NCI-H1694 treated with DMSO at 0.1 percent for 48 hours (cell line): ENCODE data around the gene ZFHX3.

Experiments used
- DNase-seq: peaks from one replicate; lab custom pipeline; 2025; lab: John Stamatoyannopoulos, UW

Gene ZFHX3

DNA sequence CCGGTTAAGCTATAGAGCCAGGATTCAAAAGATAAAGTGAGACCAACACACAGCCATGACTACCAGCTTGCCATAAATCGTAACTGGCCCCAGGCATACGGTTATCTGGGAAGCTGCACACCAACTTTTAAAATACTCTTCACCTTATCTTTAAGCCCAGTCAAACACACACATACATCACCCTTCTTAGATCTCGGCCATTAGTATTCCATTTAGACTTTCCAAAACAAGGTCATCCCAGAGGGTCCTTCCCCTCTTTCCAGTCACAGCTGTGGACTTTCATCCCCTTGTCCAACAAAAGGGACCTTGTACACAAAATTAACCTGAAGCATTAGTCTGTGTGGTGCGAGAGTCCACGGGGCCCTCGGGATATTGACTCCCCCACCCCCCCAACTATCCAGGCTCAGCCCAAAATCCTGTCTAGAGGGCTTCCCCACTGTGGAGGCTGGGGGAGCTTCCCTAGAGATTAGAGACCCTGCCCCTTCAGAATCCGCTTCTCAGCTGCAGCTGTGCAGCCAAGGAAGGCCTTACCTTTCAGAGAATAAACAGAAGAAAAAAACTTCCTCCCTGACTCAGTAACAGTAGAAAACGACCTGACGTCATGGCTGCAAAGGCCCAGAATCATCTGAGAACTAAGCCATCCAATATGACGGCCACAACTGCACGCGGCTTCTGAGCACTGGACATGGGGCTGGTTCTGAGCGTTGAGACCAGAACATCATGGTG, 9.9 kb downstream of the ZFHX3 start:
- DNase-seq, result no peak

DNA sequence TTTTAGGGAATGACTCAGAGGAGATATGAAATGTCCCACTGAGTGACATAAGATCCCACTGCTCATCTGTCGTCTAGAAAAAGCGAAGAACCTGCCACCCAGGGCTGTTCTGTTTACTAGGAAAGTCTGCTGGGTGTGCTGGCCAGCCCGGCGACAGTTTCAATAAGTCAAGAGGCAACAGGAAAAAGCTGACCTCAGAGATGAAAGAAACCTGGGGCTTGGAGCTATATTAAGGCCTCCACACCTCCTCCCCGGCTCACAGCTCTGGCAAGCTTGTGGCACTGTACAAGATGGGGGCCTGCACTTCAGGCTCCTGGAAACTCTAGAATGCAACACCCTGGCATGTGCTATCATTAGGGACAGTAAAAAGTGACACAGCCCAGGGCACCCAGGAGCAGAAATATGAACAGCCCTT, 10.6 kb downstream of the ZFHX3 start:
- no peak for DNase-seq

DNA sequence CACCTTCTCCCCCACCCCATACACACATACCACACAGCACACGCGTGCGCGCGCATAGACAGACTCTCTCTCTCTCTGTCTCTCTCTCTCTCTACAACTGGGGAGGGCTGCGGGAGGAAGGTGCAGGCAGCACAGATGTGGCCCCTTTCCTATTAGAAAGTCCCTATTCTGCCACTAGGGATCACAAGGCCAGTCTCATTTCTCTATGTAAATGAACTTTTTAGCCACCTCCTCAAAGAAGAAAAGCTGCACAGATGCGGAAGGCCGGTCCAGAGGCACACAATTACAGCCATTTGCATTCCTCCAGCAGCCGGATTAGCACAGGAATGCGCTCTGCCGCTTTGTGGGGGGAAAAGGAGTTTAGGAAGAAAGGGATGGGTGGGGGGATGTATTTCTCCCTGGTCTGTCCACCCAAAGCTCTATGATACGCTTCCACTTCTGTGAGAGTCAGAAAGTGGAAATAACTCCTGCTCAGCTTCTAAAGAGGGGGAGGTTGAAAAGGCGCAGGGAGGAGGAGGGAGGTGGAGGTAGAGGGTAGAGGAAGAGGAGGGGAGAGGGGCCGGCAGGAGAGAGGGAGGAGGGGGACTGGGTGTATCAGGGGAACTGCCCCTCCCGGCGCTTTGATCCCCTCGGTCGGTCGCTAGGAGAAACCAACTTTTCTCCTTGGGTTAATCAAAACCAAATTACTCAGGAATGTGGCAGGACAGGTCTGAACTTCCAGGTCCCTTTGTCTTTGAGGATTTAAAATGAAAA, 11.7 kb downstream of the ZFHX3 start:
- DNase-seq, result no peak

DNA sequence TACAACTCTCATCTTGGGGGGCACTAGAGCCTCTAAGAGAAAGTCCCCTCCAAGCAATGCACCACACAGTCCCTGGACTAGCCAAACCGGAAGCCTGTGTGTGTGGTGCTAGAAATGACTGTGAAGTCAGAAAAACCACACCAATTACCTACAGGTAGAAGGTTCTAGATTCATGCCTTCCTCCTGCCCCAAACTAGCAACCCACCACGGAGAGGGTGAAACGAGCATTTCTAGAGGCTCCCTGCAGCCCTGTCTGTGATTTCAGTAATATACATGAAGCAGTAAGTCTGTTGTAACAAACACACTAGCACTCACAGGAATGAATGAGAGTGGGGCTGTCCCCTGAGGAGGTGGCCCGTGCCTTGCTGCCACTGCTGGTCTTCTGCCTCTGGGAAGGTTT, 13.6 kb downstream of the ZFHX3 start:
- no peak for DNase-seq

DNA sequence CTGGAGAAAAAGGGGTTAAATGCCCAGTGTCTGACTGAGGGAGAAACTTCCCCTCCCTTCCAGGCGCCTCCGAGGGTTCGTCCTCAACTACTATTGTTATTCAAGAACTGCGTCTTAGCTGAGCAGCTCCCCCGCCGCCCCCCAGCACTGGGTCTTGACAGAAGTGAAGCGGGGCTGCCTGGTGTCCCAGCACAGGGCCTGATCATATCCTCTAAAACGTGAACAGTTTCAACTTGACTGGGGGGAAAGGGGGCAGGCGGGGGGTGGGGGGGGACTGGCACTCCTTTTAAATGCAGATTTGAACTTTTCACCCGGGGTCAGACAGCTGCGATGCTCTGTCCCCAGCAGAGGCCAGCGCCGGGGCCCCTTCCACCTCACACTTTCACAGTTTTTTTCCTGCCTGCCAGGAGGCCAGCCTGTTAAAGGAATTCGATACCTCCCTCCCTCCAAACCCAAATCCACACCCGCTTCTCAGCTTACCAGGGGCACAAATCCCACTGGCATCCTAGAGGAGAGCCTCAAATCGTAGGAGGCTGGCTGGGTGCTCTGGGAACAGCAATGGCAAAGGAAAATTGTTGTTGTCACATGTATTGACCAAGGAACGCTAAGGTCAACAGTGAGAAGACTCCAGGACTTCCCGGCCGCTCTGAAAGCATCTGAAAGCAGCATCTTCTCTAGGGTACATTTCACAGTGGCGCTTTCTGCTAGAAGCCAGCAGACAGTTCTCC, 14.5 kb downstream of the ZFHX3 start:
- no peak for DNase-seq

DNA sequence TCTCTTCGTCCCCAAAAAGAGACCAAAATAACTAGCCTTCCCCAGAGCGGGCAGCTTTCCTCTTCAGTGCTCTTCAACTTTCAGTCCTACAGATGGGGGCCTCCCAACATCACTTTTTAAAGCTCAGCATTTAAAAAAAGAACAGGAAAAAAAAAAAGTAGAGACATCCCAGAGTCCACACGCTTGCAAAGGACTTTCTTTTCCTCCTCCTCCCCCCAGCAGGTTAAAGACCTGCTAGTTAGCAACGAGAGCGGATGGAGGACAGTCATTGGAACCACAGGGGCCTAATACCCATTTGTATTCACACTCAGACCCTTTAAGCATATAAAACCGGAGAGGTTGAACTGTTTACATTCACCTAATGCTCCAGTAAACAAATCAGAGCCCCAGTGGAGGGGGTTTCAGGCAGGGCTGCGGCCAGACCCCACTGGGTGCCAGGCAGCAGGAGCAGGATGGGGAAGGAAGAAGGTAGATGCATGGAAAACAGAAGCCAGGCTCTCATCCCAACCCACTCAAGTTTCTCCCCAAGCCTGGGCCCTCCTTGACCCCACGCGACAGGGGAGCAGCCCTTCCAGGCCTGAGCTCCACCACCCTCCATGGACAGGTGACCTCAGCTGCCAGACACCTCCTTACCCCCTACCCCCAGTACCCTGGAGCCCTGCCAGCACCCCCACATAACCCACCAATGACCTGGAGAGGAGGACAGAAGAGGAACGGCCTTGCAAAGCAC, 15.2 kb downstream of the ZFHX3 start:
- DNase-seq, result no peak

DNA sequence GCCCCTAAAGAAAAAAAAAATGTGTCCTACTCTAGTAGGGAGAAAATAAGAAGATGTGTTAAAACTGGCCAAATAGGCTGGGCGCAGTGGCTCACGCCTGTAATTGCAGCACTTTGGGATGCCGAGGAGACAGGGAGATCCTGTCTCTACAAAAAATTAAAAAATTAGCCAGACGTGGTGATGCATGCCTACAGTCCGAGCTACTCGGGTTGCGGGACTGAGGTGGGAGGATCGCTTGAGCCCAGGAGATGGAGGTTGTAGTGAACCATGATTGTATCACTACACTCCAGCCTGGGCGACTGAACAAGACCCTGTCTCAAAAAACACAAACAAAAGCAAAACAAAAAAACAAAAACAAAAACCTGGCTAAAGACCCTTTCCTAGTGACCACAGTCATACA, 15.9 kb downstream of the ZFHX3 start:
- no peak for DNase-seq

DNA sequence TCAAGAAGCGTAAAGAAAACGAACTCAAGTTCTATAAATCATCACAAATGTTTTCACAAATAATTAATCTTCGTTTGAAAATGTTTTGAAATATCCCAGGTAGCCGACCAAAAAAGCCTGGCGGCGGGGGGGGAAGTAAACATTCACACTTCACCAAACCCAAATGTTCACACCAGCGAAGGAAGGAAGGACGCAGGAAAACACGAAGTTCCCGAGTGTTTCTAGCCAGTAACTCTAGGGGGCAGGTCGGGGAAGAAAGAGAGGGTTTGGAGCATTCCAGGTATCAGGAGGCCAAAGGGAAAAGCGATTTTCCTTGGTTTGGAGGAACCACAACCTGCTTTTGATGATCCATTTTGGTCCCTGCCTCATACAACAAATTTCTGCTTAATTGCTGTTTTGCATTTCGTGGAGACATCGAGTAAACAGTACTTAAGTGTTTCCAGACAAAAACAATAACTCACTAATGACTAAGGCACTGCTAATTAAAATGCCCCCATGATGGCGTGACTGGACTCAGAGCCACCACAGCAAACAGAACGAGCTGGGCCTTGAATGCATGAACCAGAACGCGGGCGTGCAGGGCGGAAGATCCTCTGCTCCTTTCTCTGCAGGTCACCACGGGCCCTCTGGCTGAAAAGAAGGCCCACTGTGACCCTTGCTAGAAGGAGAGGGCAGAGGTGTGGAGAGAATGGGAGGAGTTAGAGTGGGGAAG, 16.6 kb downstream of the ZFHX3 start:
- DNase-seq, result no peak

DNA sequence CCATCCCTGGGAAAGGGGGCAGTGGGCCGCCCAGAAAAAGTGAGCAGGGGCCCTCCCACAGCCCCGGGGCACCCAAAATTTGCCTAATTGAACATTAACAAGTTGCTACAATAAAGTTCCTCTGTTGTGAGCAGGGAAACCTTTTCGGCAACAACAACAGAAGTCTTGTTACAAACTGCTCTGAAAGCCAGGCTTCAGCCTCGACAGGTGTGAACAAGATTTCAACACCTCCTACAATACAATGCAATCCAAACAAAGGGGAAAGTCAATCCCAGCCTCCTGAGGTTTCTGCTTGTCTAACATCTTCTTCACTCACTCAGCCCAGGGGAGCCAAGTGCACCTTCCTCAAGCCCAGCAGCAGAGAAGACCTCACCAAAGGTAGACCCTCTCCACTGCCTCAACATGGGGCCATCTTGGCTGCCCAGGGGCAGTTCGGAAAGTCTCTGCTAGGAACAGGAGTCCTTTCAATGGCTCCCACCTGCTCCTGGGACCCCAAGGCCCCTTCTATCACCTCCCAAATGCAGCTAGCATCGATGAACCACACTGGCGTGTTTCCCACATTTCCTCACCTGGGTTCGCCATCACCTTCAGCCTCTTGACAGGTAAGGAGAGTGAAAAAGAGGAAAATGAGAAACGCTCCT, 19.1 kb downstream of the ZFHX3 start:
- no peak for DNase-seq

DNA sequence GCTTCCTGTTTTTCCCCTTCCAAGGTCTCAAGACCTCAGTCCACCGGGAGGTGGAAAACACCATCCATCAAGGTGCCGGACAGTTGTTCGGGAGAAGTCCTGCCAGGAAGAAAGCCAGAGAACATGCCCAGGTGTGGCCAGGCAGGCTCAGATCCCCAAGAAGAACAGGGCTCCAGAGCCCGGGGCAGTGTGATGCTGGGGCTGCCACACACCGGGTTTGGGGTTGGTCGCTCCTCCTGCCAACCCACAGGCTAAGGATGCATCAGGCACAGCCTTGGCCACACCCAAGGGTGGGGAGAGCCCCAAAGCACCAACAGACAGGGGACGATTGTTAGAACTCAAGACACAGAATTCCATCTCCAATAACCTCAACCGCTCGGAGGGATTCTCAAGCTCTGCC, 19.7 kb downstream of the ZFHX3 start:
- no peak for DNase-seq

DNA sequence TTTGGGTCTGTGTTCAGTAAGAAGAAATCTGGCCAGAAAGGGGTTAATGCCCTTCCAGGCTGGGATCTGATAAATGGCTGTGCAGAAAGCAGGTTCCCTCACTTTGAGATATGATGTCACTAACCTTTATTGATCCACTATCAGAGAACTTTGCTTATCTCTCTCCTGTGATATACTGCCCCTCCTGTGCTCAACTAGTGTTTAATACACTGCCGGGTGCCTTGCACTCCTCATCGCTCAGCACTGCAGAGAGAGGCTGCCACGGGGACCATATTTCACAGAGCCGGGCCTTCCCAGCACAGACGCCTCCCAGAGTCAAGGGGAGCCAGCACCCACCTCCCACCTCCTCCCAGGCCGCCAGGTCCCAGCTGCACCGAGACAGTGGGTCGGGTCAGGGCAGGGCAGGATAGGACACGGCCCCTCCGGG, 20.2 kb downstream of the ZFHX3 start:
- no peak for DNase-seq

DNA sequence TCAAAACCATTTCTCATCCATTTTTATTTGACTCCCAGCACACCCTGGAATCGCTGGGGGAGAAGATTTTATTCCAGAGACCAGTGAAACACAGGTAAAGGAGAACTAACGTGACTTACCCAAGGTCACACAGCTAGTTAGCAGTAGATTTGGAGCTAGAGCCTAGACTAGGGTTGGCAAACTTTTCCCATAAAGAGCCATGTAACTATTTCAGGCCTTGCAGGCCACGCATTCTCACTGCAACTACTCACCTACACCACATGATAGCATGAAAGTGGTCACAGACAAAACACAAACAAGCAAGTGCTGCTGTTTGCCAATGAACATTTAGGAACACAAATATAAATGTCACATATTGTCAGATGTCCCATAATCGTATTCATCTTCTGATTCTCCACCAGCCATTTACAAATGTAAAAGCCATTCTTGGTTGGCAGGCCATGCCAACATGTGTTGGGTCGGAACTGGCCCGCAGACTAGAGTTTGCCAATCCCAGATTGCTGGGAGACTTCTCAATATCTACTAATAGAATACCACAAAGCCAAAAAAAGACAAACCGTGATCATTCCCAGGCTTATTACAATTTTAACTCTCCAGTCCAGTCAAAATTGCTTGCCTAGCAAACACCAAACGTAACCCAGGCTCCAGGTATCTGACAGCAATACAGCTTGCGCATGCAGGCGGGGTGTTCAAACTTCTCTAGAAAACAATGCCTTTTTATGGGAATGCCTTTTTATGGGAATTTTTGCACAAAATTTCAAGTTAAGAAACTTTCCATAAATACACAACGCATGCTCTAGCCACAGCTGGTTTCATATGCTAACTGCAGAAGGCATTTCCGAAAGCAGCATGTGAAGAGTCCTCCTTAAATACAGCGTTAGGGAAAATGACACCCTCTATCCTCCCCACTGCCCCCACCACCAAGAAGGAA, 20.9 kb downstream of the ZFHX3 start:
- no peak for DNase-seq

DNA sequence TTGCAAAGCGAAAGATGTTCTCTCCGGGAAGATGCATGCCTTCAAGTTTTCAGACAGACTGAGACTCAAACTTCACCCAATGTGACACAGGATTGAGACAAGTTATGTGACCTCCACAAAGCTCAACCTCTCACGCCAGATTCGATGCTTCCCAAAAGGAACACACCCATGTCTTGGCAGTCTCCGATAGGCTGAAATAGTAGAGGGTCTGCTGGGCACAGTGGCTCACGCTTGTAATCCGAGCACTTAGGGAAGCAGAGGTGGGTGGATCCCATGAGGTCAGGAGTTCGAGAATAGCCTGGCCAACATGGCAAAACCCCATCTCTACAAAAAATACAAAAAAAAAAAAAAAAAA, 22.1 kb downstream of the ZFHX3 start:
- DNase-seq, result no peak

DNA sequence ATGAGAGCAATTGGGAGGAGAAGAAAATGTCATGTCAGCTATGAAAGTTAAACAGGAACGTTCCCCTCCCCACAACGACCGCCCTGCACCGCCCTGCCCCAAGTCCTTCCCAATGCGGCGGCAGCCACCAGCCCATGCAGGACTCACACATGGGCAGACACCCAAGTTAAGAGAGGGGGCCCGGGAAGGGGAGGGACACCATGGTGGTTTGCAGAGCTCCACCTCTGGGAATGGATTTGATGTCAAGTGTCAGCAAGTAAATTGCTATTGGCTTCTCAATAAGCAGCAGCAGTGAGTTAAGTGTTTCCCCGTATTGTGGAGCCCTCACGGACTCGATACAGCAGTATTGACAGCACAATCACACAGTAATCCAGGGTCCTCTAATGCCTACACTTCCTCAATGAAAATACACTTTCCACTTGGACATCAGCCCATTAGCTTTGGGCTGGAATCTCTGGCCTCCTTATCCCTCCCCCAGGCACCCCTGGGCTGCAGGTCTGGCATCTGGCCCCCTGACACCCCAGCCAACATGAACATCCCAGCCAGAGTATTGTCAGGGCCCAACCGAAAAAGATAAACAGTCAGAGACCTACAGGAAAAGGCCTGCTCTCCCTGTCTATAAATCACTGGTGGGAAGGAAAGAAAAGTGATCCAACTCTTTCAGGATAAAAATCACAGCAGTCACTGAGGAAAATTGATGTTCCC, 22.6 kb downstream of the ZFHX3 start:
- DNase-seq, result no peak

DNA sequence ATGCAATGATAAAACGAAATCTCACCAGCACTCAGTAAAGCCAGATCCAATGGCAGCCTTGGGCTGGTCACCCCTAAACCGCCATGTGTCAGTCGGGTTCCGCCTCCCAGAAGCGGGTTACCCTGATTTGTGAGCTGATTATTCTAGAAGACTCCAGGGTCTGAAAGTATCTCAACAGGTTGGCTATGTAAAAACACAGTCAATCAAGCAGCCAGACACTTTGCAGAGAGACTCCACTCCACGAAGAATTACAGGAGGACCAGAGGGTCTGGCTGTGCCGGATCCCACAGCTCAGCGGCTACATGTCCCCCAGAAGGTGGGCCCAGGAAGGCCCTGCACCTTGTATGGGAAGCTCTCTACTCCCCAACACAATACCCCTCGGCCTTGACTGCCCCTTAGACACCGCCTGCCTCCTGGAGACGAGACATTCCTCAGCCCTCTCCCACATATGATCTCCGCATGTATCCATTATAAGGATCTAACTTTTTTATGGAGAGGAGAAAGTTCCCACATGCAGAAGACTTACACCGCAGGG, 23.3 kb downstream of the ZFHX3 start:
- DNase-seq, result no peak

DNA sequence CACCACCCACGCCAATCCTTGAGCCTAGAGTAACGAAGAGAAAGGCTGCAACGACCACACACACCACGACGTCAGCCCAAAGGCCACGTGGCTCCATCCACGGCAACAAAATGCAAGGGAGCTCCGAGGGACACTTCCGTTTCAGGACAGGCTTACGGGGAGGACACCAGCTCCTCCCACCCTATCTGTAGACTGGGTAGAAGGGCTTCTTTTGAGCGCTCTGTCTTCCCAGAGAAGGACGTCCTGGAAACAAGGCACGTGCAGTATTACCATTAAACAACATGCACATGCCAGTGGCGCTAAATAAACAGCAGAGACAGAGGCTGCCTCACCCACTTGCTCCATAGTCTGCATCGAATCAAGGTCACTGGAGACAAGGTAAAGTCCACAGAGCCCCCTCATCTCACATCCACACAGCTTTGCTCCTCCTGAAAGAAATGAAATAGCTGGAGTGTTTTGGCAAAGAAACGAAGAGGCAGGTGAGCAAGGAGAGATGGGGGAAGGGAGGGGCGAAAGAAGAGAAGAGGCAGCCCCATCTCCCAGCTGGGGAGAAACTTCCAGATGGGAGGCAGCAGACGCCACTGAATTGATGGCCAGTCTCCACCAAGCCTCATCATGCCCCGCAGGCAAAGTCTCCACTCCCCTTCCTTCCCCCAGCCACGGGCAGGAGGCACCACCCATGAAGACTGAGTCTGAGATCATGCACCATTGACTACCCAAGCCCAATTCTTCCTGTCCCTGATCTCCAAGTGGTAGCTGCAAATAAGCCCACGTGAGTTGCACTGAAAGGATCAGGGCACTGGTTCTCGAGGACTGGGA, 24.0 kb downstream of the ZFHX3 start:
- DNase-seq, result no peak

DNA sequence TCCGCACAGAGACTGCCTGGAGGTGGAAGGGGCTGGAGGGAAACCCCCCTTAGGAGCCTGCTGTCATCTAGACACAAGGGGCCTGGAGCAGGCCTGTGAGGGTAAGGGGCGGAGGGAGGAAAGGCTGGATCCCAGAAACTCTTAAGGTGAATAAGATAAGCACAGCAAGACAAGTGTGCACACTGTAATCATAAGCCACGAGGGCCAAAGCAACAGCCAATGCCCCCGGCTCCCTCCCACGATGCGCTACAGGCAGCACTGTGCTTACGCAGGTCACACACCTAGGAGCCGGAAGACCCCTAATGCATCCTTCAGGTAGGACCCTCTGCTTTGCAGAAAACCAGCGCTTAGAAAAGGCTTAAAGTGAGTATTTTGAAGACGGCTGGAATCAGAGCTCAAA, 24.6 kb downstream of the ZFHX3 start:
- DNase-seq, result no peak

DNA sequence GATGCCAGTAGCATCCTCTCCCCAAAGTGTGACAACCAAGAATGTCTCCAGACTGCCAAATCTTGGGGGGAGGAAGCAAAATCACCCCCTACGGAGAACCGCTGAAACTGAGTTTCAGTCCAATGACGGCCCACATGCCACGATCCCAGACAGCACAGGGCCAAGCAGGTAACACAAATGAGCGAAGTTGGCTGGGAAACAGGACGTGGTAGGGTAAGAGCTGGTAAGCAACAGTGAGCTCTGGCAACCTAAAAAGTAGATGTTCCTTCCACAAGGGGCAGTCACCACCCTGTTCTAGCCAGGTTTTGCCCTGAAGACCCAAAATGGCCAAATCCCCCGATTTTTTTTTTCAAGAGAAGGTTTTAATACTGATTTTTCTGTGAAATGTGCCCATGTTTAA, 25.4 kb downstream of the ZFHX3 start:
- DNase-seq, result no peak
